RWPE2 (cell line): ENCODE data around the gene ARHGEF1.

ENCODE experiments used
- ATAC-seq: fragments of 200-7000 bp; cut with Tn5 transposase; 3 replicates; pipeline ENCODE4 v1.9.1; 2021; ENCODE audit warnings: low read depth
- DNase-seq: peaks from one replicate; pipeline ENCODE4 v3.0.0-alpha.2; 2020; ENCODE audit warnings: low spot score
- H3K27ac ChIP-seq: fragments of 450-650 bp; 2 replicates; pipeline ENCODE4 v1.5.1; 2017; ENCODE audit warnings: mild to moderate bottlenecking; ENCODE audit not compliant: poor library complexity, severe bottlenecking
- H3K27me3 ChIP-seq: fragments of 250-450 bp; sonication (Bioruptor Pico); 2 replicates; pipeline ENCODE4 v1.5.1; 2021; ENCODE audit warnings: mild to moderate bottlenecking, moderate library complexity; ENCODE audit not compliant: insufficient read depth, poor library complexity, severe bottlenecking
- H3K36me3 ChIP-seq: fragments of 250-450 bp; sonication (Bioruptor Pico); 2 replicates; pipeline ENCODE4 v1.5.1; 2020; ENCODE audit warnings: low read depth, mild to moderate bottlenecking, moderate library complexity
- H3K4me1 ChIP-seq: fragments of 250-450 bp; sonication (Bioruptor Pico); 2 replicates; pipeline ENCODE4 v1.5.1; 2021; ENCODE audit warnings: mild to moderate bottlenecking, moderate library complexity; ENCODE audit not compliant: insufficient read depth, poor library complexity, severe bottlenecking
- H3K4me3 ChIP-seq: fragments of 250-450 bp; sonication (Bioruptor Pico); 2 replicates; pipeline ENCODE4 v1.5.1; 2021; ENCODE audit warnings: mild to moderate bottlenecking, moderate library complexity; ENCODE audit not compliant: severe bottlenecking
- H3K9me3 ChIP-seq: fragments of 250-450 bp; sonication (Bioruptor Pico); 2 replicates; pipeline ENCODE4 v1.5.1; 2021; ENCODE audit warnings: mild to moderate bottlenecking, moderate library complexity; ENCODE audit not compliant: severe bottlenecking
- TF ChIP-seq, protein P1 (sequence below): fragments of 450-650 bp; IDR thresholded peaks from one replicate; pipeline ENCODE4 v1.5.1; 2017; ENCODE audit warnings: mild to moderate bottlenecking, moderate library complexity; ENCODE audit not compliant: poor library complexity, severe bottlenecking

ARHGEF1 gene

DNA sequence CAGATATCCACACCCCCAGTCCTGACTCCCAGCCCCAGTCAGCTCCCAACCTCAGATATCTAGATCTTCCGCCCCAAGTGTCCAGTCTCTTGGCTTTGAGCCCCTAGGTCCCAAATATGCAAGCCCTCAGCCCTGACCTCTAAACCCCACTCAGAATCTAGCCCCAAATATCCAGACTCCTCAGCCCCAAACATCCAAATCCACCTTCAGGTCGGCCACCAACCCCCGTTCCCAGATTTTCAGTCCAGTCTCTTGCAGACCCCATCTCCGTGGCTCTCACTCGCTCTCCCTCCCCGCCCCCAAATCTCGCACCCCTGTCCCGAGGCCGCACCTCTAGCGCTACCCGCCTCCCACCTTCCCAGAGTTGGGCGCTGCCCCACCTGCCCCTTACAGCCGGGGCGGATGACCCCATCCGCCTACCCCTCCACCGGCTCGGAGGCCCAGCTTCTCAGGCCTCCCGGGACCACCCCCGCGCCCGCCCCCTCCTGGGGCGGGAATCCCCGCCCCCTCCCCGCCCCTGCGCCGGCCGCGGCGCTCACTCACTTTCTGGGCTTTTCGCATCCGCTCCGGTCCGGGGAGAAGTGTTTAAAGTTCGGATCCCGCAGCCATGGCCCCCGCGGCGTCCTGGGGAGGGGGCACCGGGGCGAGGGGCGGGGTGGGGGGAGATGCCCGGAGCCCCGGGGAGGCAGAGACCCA, 44.7 kb downstream of the ARHGEF1 start:
- no peak overlapping the region for H3K27ac ChIP-seq
- H3K36me3 ChIP-seq, result no peaks in the 10 kb centered on the region
- H3K4me3 ChIP-seq, result no peak overlapping the region

DNA sequence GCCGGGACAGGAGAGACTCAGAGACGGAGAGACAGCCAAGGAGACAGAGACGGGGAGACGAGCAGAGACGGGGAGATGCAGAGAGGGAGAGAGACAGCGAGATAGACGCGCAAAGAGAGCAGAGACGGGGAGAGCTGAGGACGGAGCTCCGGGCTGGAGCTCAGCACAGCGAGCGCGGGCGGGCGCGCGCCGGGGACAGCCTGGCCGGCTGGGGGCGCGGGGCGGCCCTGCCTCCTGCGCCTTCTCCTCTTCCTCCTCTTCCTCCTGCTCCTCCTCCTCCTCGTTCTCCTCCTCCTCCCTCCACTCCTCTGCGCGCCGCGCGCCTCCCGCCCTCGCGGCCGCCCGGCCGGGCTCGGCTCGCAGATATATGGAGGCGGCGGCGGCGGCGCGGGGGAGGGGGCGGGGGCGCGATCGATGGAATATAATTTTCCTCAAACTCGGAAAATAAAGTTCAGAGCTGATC, 45.3 kb downstream of the ARHGEF1 start, which contains the start of gene ERFL:
ERFL (minus strand) TSS at position 229 of the 463 bp plus-strand sequence. CDS start 15,530 bp downstream, outside the sequence.
- TF ChIP-seq, protein P1, sequence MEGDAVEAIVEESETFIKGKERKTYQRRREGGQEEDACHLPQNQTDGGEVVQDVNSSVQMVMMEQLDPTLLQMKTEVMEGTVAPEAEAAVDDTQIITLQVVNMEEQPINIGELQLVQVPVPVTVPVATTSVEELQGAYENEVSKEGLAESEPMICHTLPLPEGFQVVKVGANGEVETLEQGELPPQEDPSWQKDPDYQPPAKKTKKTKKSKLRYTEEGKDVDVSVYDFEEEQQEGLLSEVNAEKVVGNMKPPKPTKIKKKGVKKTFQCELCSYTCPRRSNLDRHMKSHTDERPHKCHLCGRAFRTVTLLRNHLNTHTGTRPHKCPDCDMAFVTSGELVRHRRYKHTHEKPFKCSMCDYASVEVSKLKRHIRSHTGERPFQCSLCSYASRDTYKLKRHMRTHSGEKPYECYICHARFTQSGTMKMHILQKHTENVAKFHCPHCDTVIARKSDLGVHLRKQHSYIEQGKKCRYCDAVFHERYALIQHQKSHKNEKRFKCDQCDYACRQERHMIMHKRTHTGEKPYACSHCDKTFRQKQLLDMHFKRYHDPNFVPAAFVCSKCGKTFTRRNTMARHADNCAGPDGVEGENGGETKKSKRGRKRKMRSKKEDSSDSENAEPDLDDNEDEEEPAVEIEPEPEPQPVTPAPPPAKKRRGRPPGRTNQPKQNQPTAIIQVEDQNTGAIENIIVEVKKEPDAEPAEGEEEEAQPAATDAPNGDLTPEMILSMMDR, result no peak
- H3K27me3 ChIP-seq, result peaks cover 87% of the 10 kb centered on the region
- peak; percentile 17; the same call in 1 of the 3 replicates for ATAC-seq
- no peak for DNase-seq
- H3K36me3 ChIP-seq, result no peaks in the 10 kb centered on the region
- no peak within 1 kb of the TSS for H3K27ac ChIP-seq
- H3K9me3 ChIP-seq, result no peaks in the 10 kb centered on the region
- H3K4me1 ChIP-seq, result no peaks in the 10 kb centered on the region
- peak within 1 kb of the TSS; percentile 27 for H3K4me3 ChIP-seq

More for the DNA sequence above, 44.7 kb downstream of the ARHGEF1 start:
- H3K4me1 ChIP-seq, result no peaks in the 10 kb centered on the region
- H3K27me3 ChIP-seq, result peaks cover 87% of the 10 kb centered on the region
- ATAC-seq (no peak), DNase-seq (no peak)
- TF ChIP-seq, protein P1, result no peak
- H3K9me3 ChIP-seq, result no peaks in the 10 kb centered on the region

DNA sequence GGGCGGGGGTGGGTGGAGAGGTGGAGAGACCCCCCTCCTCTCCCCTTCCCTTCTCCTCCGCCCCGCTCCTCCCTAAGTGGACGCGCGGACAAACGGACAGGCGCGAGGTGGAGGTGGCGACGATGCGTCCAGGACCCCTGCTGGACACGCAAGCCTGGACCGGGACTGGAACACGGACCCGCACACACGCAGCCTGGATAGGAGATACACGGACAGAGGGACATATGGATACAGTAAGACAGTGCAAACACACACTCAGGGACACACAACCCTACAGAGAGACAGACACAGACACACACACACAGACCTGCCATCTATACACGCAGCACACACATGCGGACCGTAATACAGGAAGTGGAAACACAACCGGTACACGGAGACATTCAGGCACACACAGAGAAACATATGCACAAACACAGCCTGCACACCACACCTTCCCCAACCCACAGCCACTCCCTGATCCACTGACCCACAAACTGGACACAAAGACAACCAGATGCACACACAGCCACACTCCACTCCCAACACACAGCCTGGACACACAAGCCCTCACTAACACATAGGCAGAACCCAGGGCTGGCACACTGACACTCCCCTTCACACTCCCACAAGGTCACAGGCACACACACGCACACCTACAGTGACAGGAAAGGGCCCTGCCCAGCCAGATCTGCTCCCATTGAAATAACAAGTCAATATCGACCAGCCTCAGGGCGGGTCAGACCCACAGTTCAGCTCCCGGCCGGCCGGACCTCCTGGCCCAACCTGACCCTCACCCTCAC, 46.0 kb downstream of the ARHGEF1 start:
- H3K27ac ChIP-seq, result no peak overlapping the region
- peak overlapping the region; percentile 27 for H3K4me3 ChIP-seq
- DNase-seq (no peak), ATAC-seq (no peak)
- no peaks in the 10 kb centered on the region for H3K36me3 ChIP-seq
- H3K4me1 ChIP-seq, result no peaks in the 10 kb centered on the region
- TF ChIP-seq, protein P1, result no peak
- H3K9me3 ChIP-seq, result no peaks in the 10 kb centered on the region
- H3K27me3 ChIP-seq, result peaks cover 91% of the 10 kb centered on the region

DNA sequence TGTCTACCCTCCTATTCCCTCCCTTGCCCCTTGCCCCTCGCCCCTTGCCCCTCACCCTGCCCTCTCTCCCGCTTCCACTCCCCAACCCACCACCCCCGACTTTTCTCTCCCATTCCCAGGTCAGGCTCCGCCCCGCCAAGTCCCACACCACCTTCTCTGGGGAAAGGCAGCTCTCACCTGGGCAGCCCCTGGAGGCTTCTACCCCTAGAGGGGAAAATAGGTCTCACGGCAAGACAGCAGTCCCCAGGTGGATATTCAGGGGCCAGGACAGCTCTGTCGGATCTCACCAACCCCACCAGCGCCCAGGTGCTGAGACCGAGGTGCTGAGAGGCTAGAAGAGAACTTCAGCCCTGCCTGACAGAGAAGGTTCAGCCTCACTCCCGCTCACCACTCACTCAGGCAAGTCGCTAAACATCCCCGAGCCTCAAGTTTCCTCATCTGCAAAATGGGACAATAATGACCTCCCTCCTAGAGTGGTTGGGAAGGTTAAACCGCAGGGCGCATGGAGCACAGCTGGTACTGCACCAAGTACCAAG, 46.6 kb downstream of the ARHGEF1 start:
- H3K4me3 ChIP-seq, result no peak overlapping the region
- DNase-seq, result no peak
- H3K27me3 ChIP-seq, result peaks cover 87% of the 10 kb centered on the region
- H3K36me3 ChIP-seq, result no peaks in the 10 kb centered on the region
- TF ChIP-seq, protein P1, result no peak
- ATAC-seq, result no peak
- H3K9me3 ChIP-seq, result no peaks in the 10 kb centered on the region
- H3K27ac ChIP-seq, result no peak overlapping the region
- no peaks in the 10 kb centered on the region for H3K4me1 ChIP-seq
